ENCODE measurements around the gene ART1. TPM values are rescaled to one million over a fixed set of nuclear protein-coding genes. Genes with fewer than 3 reads are reported as not detected.

The ART1 gene
- total and polyA plus RNA-seq, 2 donors (not counting 1 experiment from before 2014, with no cell fraction given): not detected

GRCh38 chr11:3631331-3631730 is 13.6 kb upstream of the ART1 start:
- CTCF ChIA-PET: no interaction called here
- no peak overlapping the region for H3K4me3 ChIP-seq (ENCODE audit: control extremely low read depth in 1 of 5, extremely low read depth in 1 of 5, insufficient read depth in 1 of 5, low read depth in 2 of 5, low read length in 4 of 5)
- Mint-ChIP-seq H3K4me3 (no peak overlapping the region), H3K9me3 (ENCODE audit: insufficient read depth) (no peaks in the 10 kb centered on the region), H3K4me1 (peaks cover 2% of the 10 kb centered on the region), H3K27ac (no peak overlapping the region), H3K27me3 (peaks cover 15% of the 10 kb centered on the region)
- WGBS (ENCODE audit: insufficient coverage): 100% methylated on average over 2 of the region's 4 CpGs
- no peak overlapping the region for H2AFZ ChIP-seq (ENCODE audit: insufficient read depth, low read depth, low read length, poor library complexity, severe bottlenecking)
- H3K27ac ChIP-seq (ENCODE audit: low read length in 2 of 2): no peak overlapping the region
- no peak for DNase-seq
- POLR2A ChIA-PET: no interaction called here
- ATAC-seq (ENCODE audit: low read depth): no peak
- no peaks in the 10 kb centered on the region for H3K79me2 ChIP-seq (ENCODE audit: control insufficient read depth, insufficient read depth, low read length)
- peaks cover 0 to 3% (median 0%) of the 10 kb centered on the region in 3 donors for H3K9me3 ChIP-seq (ENCODE audit: control extremely low read depth in 1 of 3, control insufficient read depth in 2 of 3, insufficient read depth in 1 of 3, low read length in 2 of 3)
- H3K27me3 ChIP-seq (replicated peaks in 1 of 4; ENCODE audit: control extremely low read depth in 1 of 4, control insufficient read depth in 3 of 4, insufficient read depth in 4 of 4, low read length in 3 of 4): peaks cover 0 to 4% (median 0%) of the 10 kb centered on the region in 4 experiments
- no peaks in the 10 kb centered on the region for H3K36me3 ChIP-seq (replicated peaks in 1 of 2; ENCODE audit: control extremely low read depth in 1 of 2, control insufficient read depth in 1 of 2, extremely low read depth in 1 of 2, insufficient read depth in 2 of 2, low read length in 1 of 2)
- H3K4me2 ChIP-seq (replicated peaks; ENCODE audit: low read depth, low read length, poor library complexity, severe bottlenecking): no peak overlapping the region
- intact Hi-C loops (cut with micrococcal nuclease): no loop called here
- TF ChIP-seq, protein P1, sequence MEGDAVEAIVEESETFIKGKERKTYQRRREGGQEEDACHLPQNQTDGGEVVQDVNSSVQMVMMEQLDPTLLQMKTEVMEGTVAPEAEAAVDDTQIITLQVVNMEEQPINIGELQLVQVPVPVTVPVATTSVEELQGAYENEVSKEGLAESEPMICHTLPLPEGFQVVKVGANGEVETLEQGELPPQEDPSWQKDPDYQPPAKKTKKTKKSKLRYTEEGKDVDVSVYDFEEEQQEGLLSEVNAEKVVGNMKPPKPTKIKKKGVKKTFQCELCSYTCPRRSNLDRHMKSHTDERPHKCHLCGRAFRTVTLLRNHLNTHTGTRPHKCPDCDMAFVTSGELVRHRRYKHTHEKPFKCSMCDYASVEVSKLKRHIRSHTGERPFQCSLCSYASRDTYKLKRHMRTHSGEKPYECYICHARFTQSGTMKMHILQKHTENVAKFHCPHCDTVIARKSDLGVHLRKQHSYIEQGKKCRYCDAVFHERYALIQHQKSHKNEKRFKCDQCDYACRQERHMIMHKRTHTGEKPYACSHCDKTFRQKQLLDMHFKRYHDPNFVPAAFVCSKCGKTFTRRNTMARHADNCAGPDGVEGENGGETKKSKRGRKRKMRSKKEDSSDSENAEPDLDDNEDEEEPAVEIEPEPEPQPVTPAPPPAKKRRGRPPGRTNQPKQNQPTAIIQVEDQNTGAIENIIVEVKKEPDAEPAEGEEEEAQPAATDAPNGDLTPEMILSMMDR (IDR thresholded peaks at IDR 0.05): no peak
- no peak for TF ChIP-seq EZH2 (IDR thresholded peaks at IDR 0.05; ENCODE audit: borderline replicate concordance, insufficient read depth, low read depth, low read length, poor library complexity, severe bottlenecking)
- no peaks in the 10 kb centered on the region for H4K20me1 ChIP-seq (ENCODE audit: control insufficient read depth, insufficient read depth, low read length, poor library complexity, severe bottlenecking)
- no peak overlapping the region for H3K9ac ChIP-seq (ENCODE audit: low read length)
- H3K4me1 ChIP-seq (ENCODE audit: control insufficient read depth in 2 of 2, insufficient read depth in 2 of 2, low read length in 2 of 2): no peaks in the 10 kb centered on the region

GRCh38 chr11:3632070-3632660 is 12.8 kb upstream of the ART1 start:
- no peak overlapping the region for H3K4me3 ChIP-seq (ENCODE audit: control extremely low read depth in 1 of 5, extremely low read depth in 1 of 5, insufficient read depth in 1 of 5, low read depth in 2 of 5, low read length in 4 of 5)
- no peak overlapping the region for H2AFZ ChIP-seq (ENCODE audit: insufficient read depth, low read depth, low read length, poor library complexity, severe bottlenecking)
- no peaks in the 10 kb centered on the region for H4K20me1 ChIP-seq (ENCODE audit: control insufficient read depth, insufficient read depth, low read length, poor library complexity, severe bottlenecking)
- intact Hi-C loops (cut with micrococcal nuclease): no loop called here
- H3K27me3 Mint-ChIP-seq: peaks cover 21% of the 10 kb centered on the region
- no peak overlapping the region for H3K4me2 ChIP-seq (replicated peaks; ENCODE audit: low read depth, low read length, poor library complexity, severe bottlenecking)
- no peaks in the 10 kb centered on the region for H3K4me1 ChIP-seq (ENCODE audit: control insufficient read depth in 2 of 2, insufficient read depth in 2 of 2, low read length in 2 of 2)
- H3K79me2 ChIP-seq (ENCODE audit: control insufficient read depth, insufficient read depth, low read length): no peaks in the 10 kb centered on the region
- H3K4me3 Mint-ChIP-seq: no peak overlapping the region
- 67% methylated on average over 1 of the region's 5 CpGs for WGBS (ENCODE audit: insufficient coverage)
- peaks cover 0 to 3% (median 0%) of the 10 kb centered on the region in 3 donors for H3K9me3 ChIP-seq (ENCODE audit: control extremely low read depth in 1 of 3, control insufficient read depth in 2 of 3, insufficient read depth in 1 of 3, low read length in 2 of 3)
- H3K9ac ChIP-seq (ENCODE audit: low read length): no peak overlapping the region
- ChIA-PET CTCF (no interaction called here), POLR2A (no interaction called here)
- H3K27ac ChIP-seq (ENCODE audit: low read length in 2 of 2): no peak overlapping the region
- TF ChIP-seq, protein P1 (IDR thresholded peaks at IDR 0.05): no peak
- TF ChIP-seq EZH2 (IDR thresholded peaks at IDR 0.05; ENCODE audit: borderline replicate concordance, insufficient read depth, low read depth, low read length, poor library complexity, severe bottlenecking): no peak
- no peaks in the 10 kb centered on the region for H3K9me3 Mint-ChIP-seq (ENCODE audit: insufficient read depth)
- no peaks in the 10 kb centered on the region for H3K4me1 Mint-ChIP-seq
- no peak for DNase-seq
- H3K27ac Mint-ChIP-seq: no peak overlapping the region
- H3K27me3 ChIP-seq (replicated peaks in 1 of 4; ENCODE audit: control extremely low read depth in 1 of 4, control insufficient read depth in 3 of 4, insufficient read depth in 4 of 4, low read length in 3 of 4): peaks cover 0 to 4% (median 0%) of the 10 kb centered on the region in 4 experiments
- no peaks in the 10 kb centered on the region for H3K36me3 ChIP-seq (replicated peaks in 1 of 2; ENCODE audit: control extremely low read depth in 1 of 2, control insufficient read depth in 1 of 2, extremely low read depth in 1 of 2, insufficient read depth in 2 of 2, low read length in 1 of 2)
- ATAC-seq (ENCODE audit: low read depth): no peak

Data from B cell (primary cell).